CD4-positive, CD25-positive, alpha-beta regulatory T cell (primary cell): ENCODE results near the gene BSG. TPM values are rescaled to one million over a fixed set of nuclear protein-coding genes. Genes with fewer than 3 reads are reported as not detected.

Experiments used
- ATAC-seq, 2 donors: fragments of 150-1000 bp; cut with Tn5 transposase; one replicate each; pipeline ENCODE4 v1.10.0; 2021; ENCODE audit warnings: low read depth in 2 of 2, moderate number of reproducible peaks in 2 of 2, moderate library complexity in 1 of 2
- DNase-seq, 3 donors: peaks; one replicate each; pipeline versions ENCODE4 v3.0.0 to v3.0.0-alpha.2; 2012 to 2022; ENCODE audit warnings: mixed read lengths in 1 of 3
- H3K27ac ChIP-seq: one replicate; pipeline ENCODE4 v1.7.0; 2013; ENCODE audit warnings: mild to moderate bottlenecking, low read length; ENCODE audit not compliant: insufficient read depth, poor library complexity, severe bottlenecking
- H3K27me3 ChIP-seq: one replicate; pipeline ENCODE4 v1.7.0; 2013; ENCODE audit warnings: low read length; ENCODE audit not compliant: control insufficient read depth, insufficient read depth
- H3K36me3 ChIP-seq: one replicate; pipeline ENCODE4 v1.7.0; 2013; ENCODE audit warnings: mild to moderate bottlenecking, low read length, moderate library complexity; ENCODE audit not compliant: control insufficient read depth, insufficient read depth
- H3K4me1 ChIP-seq: 2 replicates; pipeline ENCODE4 v1.7.0; 2013; ENCODE audit warnings: mild to moderate bottlenecking, low read length; ENCODE audit not compliant: insufficient read depth, control insufficient read depth, poor library complexity, severe bottlenecking
- H3K4me3 ChIP-seq: one replicate; pipeline ENCODE4 v1.7.0; 2013; ENCODE audit warnings: low read depth, mild to moderate bottlenecking, low read length, moderate library complexity
- H3K9me3 ChIP-seq, 2 experiments: 1 replicate in 1 of 2; 2 replicates in 1 of 2; pipeline ENCODE4 v1.7.0; 2013; ENCODE audit warnings: low read length in 2 of 2, mild to moderate bottlenecking in 1 of 2, moderate library complexity in 1 of 2; ENCODE audit not compliant: control insufficient read depth in 2 of 2
- H3K27ac Mint-ChIP-seq, 3 donors: one replicate each; pipeline ENCODE4 v1.8.0; 2020 to 2022; ENCODE audit warnings: mild to moderate bottlenecking in 3 of 3, mixed read lengths in 3 of 3, moderate library complexity in 2 of 3
- H3K27me3 Mint-ChIP-seq: one replicate; pipeline ENCODE4 v1.8.0; 2022; ENCODE audit warnings: mild to moderate bottlenecking, mixed read lengths
- H3K36me3 Mint-ChIP-seq: one replicate; pipeline ENCODE4 v1.8.0; 2020; ENCODE audit warnings: mixed read lengths
- H3K4me1 Mint-ChIP-seq, 4 donors: one replicate each; pipeline ENCODE4 v1.8.0; 2020 to 2022; ENCODE audit warnings: mixed read lengths in 4 of 4, mild to moderate bottlenecking in 1 of 4
- H3K4me3 Mint-ChIP-seq, 4 donors: one replicate each; pipeline ENCODE4 v1.8.0; 2020 to 2022; ENCODE audit warnings: mild to moderate bottlenecking in 4 of 4, mixed read lengths in 4 of 4, moderate library complexity in 3 of 4
- H3K9me3 Mint-ChIP-seq, 7 donors: one replicate each; pipeline ENCODE4 v1.8.0; 2020 to 2022; ENCODE audit warnings: mixed read lengths in 7 of 7, mild to moderate bottlenecking in 3 of 7, moderate library complexity in 2 of 7
- polyA plus RNA-seq, 4 donors: library from polyadenylated mRNA; unstranded; fragments of 300-500 nt; fragmentation: Illumina TruSeq; gene quantifications; one replicate each; pipeline ENCODE4 v1.2.3, GENCODE V29; 2021
- total RNA-seq: library from RNA; stranded (reverse); gene quantifications from one replicate; pipeline ENCODE4 v1.2.3, GENCODE V29; 2022

BSG gene
- total and polyA plus RNA-seq, 5 donors from 2014 or later, result 132 to 338 (median 297) TPM

DNA sequence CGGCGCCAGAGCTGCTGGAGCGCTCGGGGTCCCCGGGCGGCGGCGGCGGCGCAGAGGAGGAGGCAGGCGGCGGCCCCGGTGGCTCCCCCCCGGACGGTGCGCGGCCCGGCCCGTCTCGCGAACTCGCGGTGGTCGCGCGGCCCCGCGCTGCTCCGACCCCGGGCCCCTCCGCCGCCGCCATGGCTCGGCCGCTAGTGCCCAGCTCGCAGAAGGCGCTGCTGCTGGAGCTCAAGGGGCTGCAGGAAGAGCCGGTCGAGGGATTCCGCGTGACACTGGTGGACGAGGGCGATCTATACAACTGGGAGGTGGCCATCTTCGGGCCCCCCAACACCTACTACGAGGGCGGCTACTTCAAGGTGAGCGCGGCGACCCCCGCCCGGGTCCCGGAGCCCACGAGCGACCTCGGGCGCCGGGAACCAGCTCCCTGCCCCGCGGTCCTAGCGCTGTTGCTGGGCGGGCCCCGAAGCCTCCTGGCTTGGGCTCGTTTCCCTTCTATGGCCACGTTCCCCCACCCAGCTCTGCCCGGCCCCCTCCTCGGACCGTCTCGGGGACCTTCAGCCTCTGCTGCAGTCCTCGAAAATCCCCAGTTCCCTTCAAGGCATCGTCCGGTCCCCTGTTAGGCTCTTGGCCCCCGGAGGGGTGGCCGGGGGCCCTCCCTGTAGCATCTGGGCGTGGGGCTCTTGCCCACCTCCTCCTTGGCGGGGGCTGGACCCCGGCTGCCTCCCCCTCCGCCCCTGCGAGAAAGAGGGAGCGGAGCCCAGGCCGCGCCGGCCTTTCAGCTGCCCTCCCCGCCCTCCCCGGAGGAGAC, 40.4 kb upstream of the BSG start, which contains the start of gene CDC34:
Gene CDC34 (plus strand): TSS at position 8 of the 808 bp plus-strand sequence. CDS start 172 bp downstream, at position 180.
- H3K9me3 ChIP-seq, result no peaks in the 10 kb centered on the region
- H3K36me3 ChIP-seq, result peaks cover 10% of the 10 kb centered on the region
- H3K27ac ChIP-seq, result peak within 1 kb of the TSS; percentile 82
- H3K4me3 Mint-ChIP-seq, result peak within 1 kb of the TSS; percentile 89 to 91 (median 89)
- H3K27me3 ChIP-seq, result no peaks in the 10 kb centered on the region
- H3K4me3 ChIP-seq, result peak within 1 kb of the TSS; percentile 32
- peaks cover 23% of the 10 kb centered on the region for H3K4me1 ChIP-seq
- peaks cover 0 to 25% (median 4%) of the 10 kb centered on the region in 4 donors for H3K4me1 Mint-ChIP-seq
- no peaks in the 10 kb centered on the region for H3K9me3 Mint-ChIP-seq
- DNase-seq (no peak), ATAC-seq (no peak)
- H3K27me3 Mint-ChIP-seq, result no peaks in the 10 kb centered on the region
- peak within 1 kb of the TSS; percentile 32 to 95 (median 91) for H3K27ac Mint-ChIP-seq
- H3K36me3 Mint-ChIP-seq, result no peaks in the 10 kb centered on the region

DNA sequence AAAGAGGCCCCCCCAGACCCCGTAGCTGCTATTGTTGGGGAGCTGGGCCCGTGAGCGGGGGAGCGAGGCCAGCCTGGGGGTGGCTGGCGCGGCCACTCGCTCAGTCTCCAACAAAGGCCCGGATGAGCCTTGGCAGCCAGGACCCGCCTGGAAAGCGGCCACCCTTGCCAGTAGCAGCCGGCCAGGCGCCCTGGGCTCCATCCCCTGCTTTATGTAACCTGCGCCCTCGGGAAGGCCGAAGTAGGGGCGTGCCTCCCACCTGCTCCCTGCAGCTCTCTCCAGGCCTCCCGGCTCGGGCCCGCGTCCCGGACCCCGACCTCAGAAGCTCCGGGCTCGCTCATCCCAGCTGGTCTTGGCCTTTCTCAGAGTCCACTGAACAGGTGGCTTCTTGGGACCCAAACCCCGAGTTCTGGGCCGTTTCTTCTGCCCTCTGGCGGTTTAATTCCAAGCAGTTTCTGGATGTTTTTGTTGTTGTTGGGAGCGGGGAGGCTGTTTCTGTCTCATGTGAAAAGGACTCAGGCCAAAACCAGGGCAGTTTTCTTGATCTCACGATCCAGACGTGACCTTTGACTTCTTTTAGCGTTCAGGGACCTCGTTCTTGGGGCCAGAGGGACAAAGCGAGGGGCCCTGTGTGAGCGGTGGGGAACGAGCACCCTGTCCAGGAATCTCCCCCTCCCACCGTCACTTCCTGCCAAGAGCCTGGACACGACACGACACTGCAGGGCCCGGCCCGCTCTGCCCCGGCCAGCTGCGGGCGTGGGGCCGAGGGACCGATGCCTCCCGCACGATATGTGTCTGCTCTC, 39.6 kb upstream of the BSG start:
- no peaks in the 10 kb centered on the region for H3K27me3 Mint-ChIP-seq
- peak in 2 of 3 donors; percentile 55 to 73 for DNase-seq
- peaks cover 0 to 25% (median 4%) of the 10 kb centered on the region in 4 donors for H3K4me1 Mint-ChIP-seq
- no peaks in the 10 kb centered on the region for H3K27me3 ChIP-seq
- peaks cover 13% of the 10 kb centered on the region for H3K36me3 ChIP-seq
- H3K9me3 Mint-ChIP-seq, result no peaks in the 10 kb centered on the region
- peak overlapping the region; percentile 61 for H3K27ac ChIP-seq
- no peak for ATAC-seq
- no peaks in the 10 kb centered on the region for H3K9me3 ChIP-seq
- H3K4me1 ChIP-seq, result peaks cover 23% of the 10 kb centered on the region
- no peaks in the 10 kb centered on the region for H3K36me3 Mint-ChIP-seq
- H3K4me3 ChIP-seq, result peak overlapping the region; percentile 61
- peak overlapping the region; percentile 76 to 95 (median 91) for H3K27ac Mint-ChIP-seq
- H3K4me3 Mint-ChIP-seq, result peak overlapping the region; percentile 89 to 91 (median 89)

DNA sequence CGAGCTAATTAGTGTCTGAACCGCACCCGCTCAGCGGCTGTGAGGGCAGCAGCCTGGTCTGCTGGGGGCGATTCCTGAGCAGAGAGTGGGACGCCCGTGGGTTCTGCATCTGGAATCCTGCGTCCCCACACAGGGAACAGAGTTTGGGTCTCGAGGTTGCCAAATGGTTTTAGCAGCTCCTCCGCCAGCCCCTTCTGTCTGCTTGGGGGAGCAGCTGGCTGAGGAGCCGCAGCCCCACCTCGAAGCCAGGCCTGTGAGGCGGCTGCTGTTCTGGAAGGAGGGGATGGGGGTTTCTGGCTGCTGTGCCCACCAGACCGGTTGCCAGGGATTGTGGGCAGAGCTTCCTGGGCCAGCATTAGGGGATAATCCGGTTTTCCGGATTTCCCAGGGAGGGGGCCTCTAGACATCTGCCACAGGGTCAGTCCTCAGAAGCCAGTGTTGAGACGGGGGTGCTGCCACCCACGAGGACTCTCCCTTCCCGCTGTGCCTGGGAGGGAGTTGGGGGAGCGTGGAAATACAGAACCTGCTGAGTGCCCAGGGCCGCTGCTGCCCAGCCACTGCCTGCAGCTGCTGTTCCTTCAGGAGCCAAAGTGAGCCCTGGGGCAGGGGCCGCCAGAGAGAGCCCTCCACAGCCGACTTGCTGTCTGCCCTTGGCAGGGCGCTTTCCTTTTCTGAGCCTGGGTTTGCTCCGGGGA, 38.9 kb upstream of the BSG start:
- Histone ChIP-seq H3K9me3 (no peaks in the 10 kb centered on the region), H3K4me3 (no peak overlapping the region), H3K27ac (peak overlapping the region; percentile 61), H3K4me1 (peaks cover 23% of the 10 kb centered on the region), H3K36me3 (peaks cover 21% of the 10 kb centered on the region), H3K27me3 (no peaks in the 10 kb centered on the region)
- ATAC-seq, result no peak
- no peaks in the 10 kb centered on the region for H3K9me3 Mint-ChIP-seq
- no peak for DNase-seq
- peaks cover 0 to 25% (median 6%) of the 10 kb centered on the region in 4 donors for H3K4me1 Mint-ChIP-seq
- peak overlapping the region; percentile 61 to 91 (median 89) for H3K4me3 Mint-ChIP-seq
- peaks cover 5% of the 10 kb centered on the region for H3K36me3 Mint-ChIP-seq
- H3K27me3 Mint-ChIP-seq, result no peaks in the 10 kb centered on the region
- peak overlapping the region; percentile 26 to 91 (median 62) for H3K27ac Mint-ChIP-seq

DNA sequence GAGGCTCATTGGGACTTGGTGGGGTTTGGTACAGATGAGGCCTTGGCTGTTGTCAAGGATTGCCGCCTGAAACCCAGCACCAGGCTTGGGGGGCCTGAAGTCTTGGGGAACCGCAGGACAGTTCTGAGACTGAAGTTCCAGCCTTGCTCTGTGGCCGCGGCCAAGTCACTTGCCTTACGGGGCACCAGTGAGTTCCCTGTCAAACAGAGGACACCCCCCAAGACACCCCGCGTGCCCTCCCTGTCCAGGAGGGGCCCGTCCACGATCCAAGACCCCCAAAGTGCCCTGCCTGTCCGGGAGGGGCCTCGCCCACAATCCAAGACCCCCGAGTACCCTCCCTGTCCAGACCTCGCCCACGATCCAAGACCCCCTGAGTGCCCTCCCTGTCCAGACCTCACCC, 38.3 kb upstream of the BSG start:
- Mint-ChIP-seq H3K4me1 (peaks cover 0 to 24% (median 6%) of the 10 kb centered on the region in 4 donors), H3K9me3 (no peaks in the 10 kb centered on the region), H3K27ac (no peak overlapping the region), H3K4me3 (peak overlapping the region in 2 of 4 donors; percentile 61 to 89), H3K36me3 (peaks cover 5% of the 10 kb centered on the region), H3K27me3 (no peaks in the 10 kb centered on the region)
- Histone ChIP-seq H3K4me1 (peaks cover 23% of the 10 kb centered on the region), H3K27me3 (no peaks in the 10 kb centered on the region), H3K27ac (peak overlapping the region; percentile 14), H3K9me3 (no peaks in the 10 kb centered on the region), H3K4me3 (no peak overlapping the region), H3K36me3 (peaks cover 23% of the 10 kb centered on the region)
- no peak for DNase-seq
- ATAC-seq, result no peak

DNA sequence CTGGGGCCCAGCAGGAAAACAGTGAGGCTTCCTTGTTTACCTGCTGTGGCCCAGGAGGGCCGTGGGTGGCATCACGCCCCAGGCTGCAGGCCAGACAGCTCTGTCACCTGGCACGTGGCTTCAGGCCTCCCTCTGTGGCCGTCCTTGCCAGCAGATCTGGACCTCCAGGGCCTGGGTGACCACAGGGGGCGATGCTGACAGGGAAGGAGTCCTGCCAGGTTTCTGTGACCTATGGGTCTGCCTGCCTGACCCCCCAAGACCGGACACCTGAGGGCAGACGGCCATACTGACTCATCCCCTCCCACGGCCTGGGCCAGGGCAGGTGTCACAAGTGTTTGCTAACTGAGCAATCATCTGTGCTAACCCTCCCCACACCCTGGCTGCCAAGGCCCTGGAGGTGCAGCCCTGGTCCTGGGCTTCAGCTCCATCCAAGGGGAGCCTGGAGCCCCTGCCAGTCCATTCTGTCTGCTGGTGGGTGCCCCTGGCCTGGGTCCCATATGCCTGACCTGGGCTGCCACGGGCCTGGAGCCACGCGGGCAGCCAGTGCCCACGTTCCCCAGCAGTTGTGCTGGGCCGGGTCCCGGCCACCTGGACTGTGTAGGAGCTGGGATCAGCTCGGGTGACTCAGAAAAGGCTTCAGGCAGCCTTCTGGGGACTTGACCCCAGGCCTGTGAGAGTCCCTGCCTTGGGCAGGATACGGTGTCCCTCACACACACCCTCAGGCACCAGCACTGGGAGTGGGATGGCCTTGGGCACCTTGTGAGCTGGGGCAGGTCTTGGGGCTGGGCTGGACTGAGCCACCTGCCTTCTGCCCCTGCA, 37.2 kb upstream of the BSG start:
- Mint-ChIP-seq H3K27ac (peak overlapping the region in 1 of 3 donors; percentile 41), H3K4me1 (peaks cover 0 to 22% (median 6%) of the 10 kb centered on the region in 4 donors), H3K27me3 (no peaks in the 10 kb centered on the region), H3K36me3 (peaks cover 5% of the 10 kb centered on the region), H3K4me3 (peak overlapping the region in 3 of 4 donors; percentile 25 to 69 (median 62)), H3K9me3 (no peaks in the 10 kb centered on the region)
- Histone ChIP-seq H3K36me3 (peaks cover 23% of the 10 kb centered on the region), H3K27ac (no peak overlapping the region), H3K9me3 (no peaks in the 10 kb centered on the region), H3K27me3 (no peaks in the 10 kb centered on the region), H3K4me1 (peaks cover 23% of the 10 kb centered on the region), H3K4me3 (no peak overlapping the region)
- DNase-seq (no peak), ATAC-seq (no peak)

DNA sequence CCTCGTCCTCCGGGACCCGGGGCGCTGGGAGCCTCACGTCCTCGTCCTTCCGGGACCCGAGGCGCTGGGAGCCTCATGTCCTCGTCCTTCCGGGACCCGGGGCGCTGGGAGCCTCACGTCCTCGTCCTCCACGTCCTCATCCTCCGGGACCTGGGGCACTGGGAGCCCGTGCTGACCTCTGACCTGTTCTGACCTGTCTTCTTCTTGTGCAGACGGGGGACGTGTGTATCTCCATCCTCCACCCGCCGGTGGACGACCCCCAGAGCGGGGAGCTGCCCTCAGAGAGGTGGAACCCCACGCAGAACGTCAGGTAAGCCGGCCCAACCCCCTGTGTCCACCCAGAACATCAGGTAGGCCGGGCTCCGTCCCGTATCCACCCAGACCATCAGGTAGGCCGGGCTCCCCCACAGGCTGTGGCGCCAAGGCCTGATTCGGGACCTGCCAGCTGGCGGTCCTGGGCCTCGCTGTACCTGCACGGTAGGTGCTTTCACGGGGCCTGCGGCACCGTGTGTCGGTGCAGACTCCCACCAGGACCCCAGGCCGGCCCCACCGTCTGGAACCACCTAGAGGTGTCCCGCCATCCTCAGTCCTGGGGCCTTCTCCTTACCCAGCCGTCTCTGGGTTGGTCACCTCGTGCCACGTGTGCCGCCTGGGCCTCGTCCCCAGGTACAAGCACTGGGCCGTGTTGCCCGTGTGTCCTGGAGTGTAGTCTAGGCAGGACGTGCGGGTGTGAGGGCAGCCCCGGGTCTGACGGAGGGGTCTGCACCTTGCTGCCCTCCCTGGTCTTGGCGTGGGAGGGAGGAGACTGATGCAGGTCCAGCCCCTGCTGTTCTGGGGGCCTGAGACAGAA, 36.1 kb upstream of the BSG start:
- H3K4me1 Mint-ChIP-seq, result peaks cover 0 to 22% (median 6%) of the 10 kb centered on the region in 4 donors
- H3K27ac Mint-ChIP-seq, result no peak overlapping the region
- Histone ChIP-seq H3K4me3 (no peak overlapping the region), H3K27ac (no peak overlapping the region), H3K9me3 (no peaks in the 10 kb centered on the region), H3K27me3 (no peaks in the 10 kb centered on the region), H3K4me1 (peaks cover 18% of the 10 kb centered on the region), H3K36me3 (peaks cover 23% of the 10 kb centered on the region)
- no peaks in the 10 kb centered on the region for H3K27me3 Mint-ChIP-seq
- ATAC-seq (no peak), DNase-seq (no peak)
- H3K9me3 Mint-ChIP-seq, result no peaks in the 10 kb centered on the region
- H3K4me3 Mint-ChIP-seq, result no peak overlapping the region
- peaks cover 5% of the 10 kb centered on the region for H3K36me3 Mint-ChIP-seq
